ENCODE results near the gene PDCD5.

DNA sequence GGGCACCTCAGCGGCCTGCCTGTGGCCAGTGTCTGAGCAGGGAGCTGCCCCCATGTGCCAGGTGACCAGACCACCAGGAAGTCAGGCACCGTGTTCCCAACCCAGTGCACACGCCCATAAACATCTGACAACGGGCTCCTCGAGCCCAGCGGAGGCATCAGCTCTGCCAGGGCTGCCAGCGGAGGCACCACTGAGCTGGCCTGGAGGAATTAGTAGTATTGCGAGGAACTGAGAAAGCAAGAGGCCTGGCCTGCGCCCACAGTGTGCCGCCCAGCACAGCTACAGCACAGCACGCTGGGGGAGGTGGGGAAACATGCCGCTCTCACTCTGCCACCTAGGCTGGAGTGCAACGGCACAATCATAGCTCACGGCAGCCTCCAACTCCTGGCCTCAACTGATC, 49.3 kb downstream of the PDCD5 start:
- TF ChIP-seq CTCF (IDR thresholded peaks at IDR 0.05) (no peak), POLR2A (IDR thresholded peaks at IDR 0.05) (no peak)
